CD14-positive monocyte (primary cell): ENCODE data around the gene GPR183. TPM values are rescaled to one million over a fixed set of nuclear protein-coding genes. Genes with fewer than 3 reads are reported as not detected.

Experiments used
- DNase-seq, 3 donors: peaks; one replicate each; pipeline ENCODE4 v3.0.0-alpha.2; 2011 to 2022
- H2AFZ ChIP-seq: 2 replicates; pipeline ENCODE4 v1.6.0; 2012; ENCODE audit warnings: mild to moderate bottlenecking, low read depth, low read length, inconsistent platforms; ENCODE audit not compliant: insufficient read depth, poor library complexity, severe bottlenecking
- H3K27ac ChIP-seq, 2 donors: 1 replicate in 1 of 2; 2 replicates in 1 of 2; pipeline ENCODE4 v1.5.1; 2012 to 2013; ENCODE audit warnings: low read length in 2 of 2, control low read depth in 1 of 2, inconsistent platforms in 1 of 2, low read depth in 1 of 2, mild to moderate bottlenecking in 1 of 2
- H3K27me3 ChIP-seq, 2 donors: one replicate each; pipeline versions ENCODE4 v1.6.0 to v1.6.1; 2011 to 2013; ENCODE audit warnings: low read length in 2 of 2; ENCODE audit not compliant: control insufficient read depth in 2 of 2, insufficient read depth in 2 of 2
- H3K36me3 ChIP-seq, 2 donors: replicated peaks in 1 of 2; 1 replicate in 1 of 2; 2 replicates in 1 of 2; pipeline versions ENCODE4 v1.5.1 to v1.6.1; 2012 to 2013; ENCODE audit warnings: low read length in 2 of 2, control low read depth in 1 of 2, inconsistent platforms in 1 of 2, mild to moderate bottlenecking in 1 of 2; ENCODE audit not compliant: insufficient read depth in 2 of 2, control insufficient read depth in 1 of 2
- H3K4me1 ChIP-seq, 2 donors: 1 replicate in 1 of 2; 2 replicates in 1 of 2; pipeline versions ENCODE4 v1.5.1 to v1.6.1; 2012 to 2013; ENCODE audit warnings: low read length in 2 of 2, control low read depth in 1 of 2, inconsistent platforms in 1 of 2, mild to moderate bottlenecking in 1 of 2, moderate library complexity in 1 of 2; ENCODE audit not compliant: insufficient read depth in 2 of 2, control insufficient read depth in 1 of 2
- H3K4me2 ChIP-seq: replicated peaks from 2 replicates; pipeline ENCODE3; 2012; ENCODE audit warnings: low read length, moderate library complexity, mild to moderate bottlenecking; ENCODE audit not compliant: poor library complexity, severe bottlenecking; ENCODE audit errors: extremely low read depth
- H3K4me3 ChIP-seq, 3 experiments: fragments of 200-600 bp in 1 of 3; sonication (generic) in 1 of 3; replicated peaks in 1 of 3; 1 replicate in 2 of 3; 2 replicates in 1 of 3; pipeline ENCODE4 v1.5.1; 2011 to 2013; ENCODE audit warnings: low read length in 3 of 3, mild to moderate bottlenecking in 3 of 3, control low read depth in 2 of 3, low read depth in 2 of 3, inconsistent platforms in 1 of 3, moderate library complexity in 1 of 3
- H3K79me2 ChIP-seq: 2 replicates; pipeline ENCODE4 v1.6.0; 2012; ENCODE audit warnings: mild to moderate bottlenecking, control low read depth, inconsistent platforms, low read length, moderate library complexity; ENCODE audit not compliant: insufficient read depth
- H3K9ac ChIP-seq: 2 replicates; pipeline ENCODE4 v1.6.0; 2017; ENCODE audit warnings: low read length, mild to moderate bottlenecking; ENCODE audit not compliant: insufficient read depth, poor library complexity, severe bottlenecking
- H3K9me3 ChIP-seq, 2 donors: replicated peaks in 1 of 2; 1 replicate in 1 of 2; 2 replicates in 1 of 2; pipeline versions ENCODE4 v1.5.1 to v1.6.1; 2012 to 2013; ENCODE audit warnings: low read length in 2 of 2, control low read depth in 1 of 2; ENCODE audit not compliant: control insufficient read depth in 1 of 2, insufficient read depth in 1 of 2
- H4K20me1 ChIP-seq: 2 replicates; pipeline ENCODE4 v1.6.0; 2012; ENCODE audit warnings: mild to moderate bottlenecking, low read length, control low read depth, moderate library complexity; ENCODE audit not compliant: insufficient read depth
- H3K27ac Mint-ChIP-seq, 7 donors: one replicate each; pipeline ENCODE4 v1.8.0; 2020; ENCODE audit warnings: mild to moderate bottlenecking in 7 of 7, mixed read lengths in 7 of 7, moderate library complexity in 6 of 7, inconsistent platforms in 2 of 7
- H3K27me3 Mint-ChIP-seq, 3 donors: one replicate each; pipeline ENCODE4 v1.8.0; 2021 to 2022; ENCODE audit warnings: low read depth in 3 of 3, mild to moderate bottlenecking in 3 of 3, mixed read lengths in 3 of 3, moderate library complexity in 3 of 3, inconsistent platforms in 1 of 3
- H3K36me3 Mint-ChIP-seq, 2 donors: one replicate each; pipeline ENCODE4 v1.8.0; 2020; ENCODE audit warnings: mixed read lengths in 2 of 2, inconsistent platforms in 1 of 2, mild to moderate bottlenecking in 1 of 2
- H3K4me1 Mint-ChIP-seq: one replicate; pipeline ENCODE4 v1.8.0; 2020; ENCODE audit warnings: mild to moderate bottlenecking, mixed read lengths
- H3K4me3 Mint-ChIP-seq, 2 donors: one replicate each; pipeline ENCODE4 v1.8.0; 2020; ENCODE audit warnings: mild to moderate bottlenecking in 2 of 2, mixed read lengths in 2 of 2, moderate library complexity in 1 of 2
- H3K9me3 Mint-ChIP-seq, 7 donors: one replicate each; pipeline ENCODE4 v1.8.0; 2020 to 2022; ENCODE audit warnings: mixed read lengths in 7 of 7, mild to moderate bottlenecking in 6 of 7, moderate library complexity in 6 of 7, inconsistent platforms in 2 of 7
- WGBS: methylation state at CpG from one replicate; pipeline ENCODE4 v1.1.5; 2013; ENCODE audit warnings: missing lambda C conversion rate; ENCODE audit not compliant: insufficient coverage; 5-methylcytosine and 5-hydroxymethylcytosine counted together
- intact Hi-C, 2 donors: fragments of 100-400 bp; cut with micrococcal nuclease; formaldehyde crosslinking; loops; one replicate each; pipeline versions ENCODE4 v1.15.0 to v1.15.1; 2023
- polyA plus RNA-seq, 3 donors: library from polyadenylated mRNA; depleted of rRNA in 1 of 3; unstranded in 2 of 3; stranded (reverse) in 1 of 3; fragments of 300-500 nt in 2 of 3; fragments of >200 nt in 1 of 3; fragmentation: Illumina TruSeq in 2 of 3; gene quantifications; 1 replicate in 2 of 3; 2 replicates in 1 of 3; pipeline ENCODE4 v1.2.3, GENCODE V29; 2012 to 2021
- TF ChIP-seq, protein P1 (sequence below): fragments of 200-600 bp; IDR thresholded peaks from one replicate; pipeline ENCODE4 v1.8.0; 2022; ENCODE audit warnings: antibody characterized with exemption, mild to moderate bottlenecking

Gene GPR183
- polyA plus RNA-seq, 3 donors = 190 to 459 (median 288) TPM

DNA sequence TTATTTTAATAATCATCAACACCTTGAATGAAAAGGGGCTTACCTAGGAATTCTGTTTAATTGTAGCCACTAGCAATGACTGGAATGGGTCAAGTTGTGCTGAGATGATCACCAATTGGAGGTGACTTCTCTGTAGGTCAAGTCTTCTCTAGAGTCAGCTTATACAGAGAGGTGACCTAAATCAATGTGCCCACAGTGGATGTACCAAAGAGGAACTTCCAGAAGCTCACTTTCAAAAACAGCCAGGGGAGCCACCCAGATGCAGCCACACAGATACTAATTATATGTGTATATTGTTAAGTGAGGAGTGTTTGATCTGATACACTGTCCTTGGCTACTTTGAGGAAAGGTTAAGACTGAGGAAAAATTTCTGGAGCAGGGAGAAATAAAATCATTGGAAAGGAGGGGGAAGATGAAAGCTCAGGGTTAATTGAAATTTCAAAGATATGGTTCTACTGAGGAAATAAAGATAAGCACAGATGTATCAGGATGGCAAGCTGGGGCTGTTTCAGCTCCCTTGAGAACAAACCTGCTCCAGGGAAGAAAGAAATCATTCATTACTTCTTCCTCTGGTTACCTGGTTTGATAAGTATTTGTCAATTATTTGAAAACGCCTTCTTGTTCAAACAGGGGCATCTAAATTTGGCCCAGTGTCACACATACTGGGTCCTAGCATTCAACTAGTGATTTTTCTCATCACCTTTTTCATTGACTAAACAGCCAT lies 5.1 kb downstream of the GPR183 start:
- Histone ChIP-seq H3K9ac (no peak overlapping the region), H3K27ac (peak overlapping the region in 1 of 2 donors; percentile 75), H3K4me2 (peak overlapping the region; percentile 9), H3K4me3 (no peak overlapping the region), H3K4me1 (peaks cover 63 to 79% of the 10 kb centered on the region in 2 donors), H3K36me3 (peaks cover 2 to 9% of the 10 kb centered on the region in 2 donors), H3K9me3 (no peaks in the 10 kb centered on the region), H3K79me2 (peaks cover 100% of the 10 kb centered on the region), H3K27me3 (no peaks in the 10 kb centered on the region), H2AFZ (no peak overlapping the region), H4K20me1 (peaks cover 74% of the 10 kb centered on the region)
- Mint-ChIP-seq H3K36me3 (peaks cover 25 to 54% of the 10 kb centered on the region in 2 donors), H3K27me3 (no peaks in the 10 kb centered on the region), H3K4me3 (peak overlapping the region; percentile 1 to 53), H3K9me3 (no peaks in the 10 kb centered on the region), H3K4me1 (peaks cover 70% of the 10 kb centered on the region), H3K27ac (peak overlapping the region; percentile 52 to 87 (median 72))
- DNase-seq = peak in 1 of 3 donors; percentile 44
- no CpG with 5 or more reads among the region's 1 CpG for WGBS
- TF ChIP-seq, protein P1, sequence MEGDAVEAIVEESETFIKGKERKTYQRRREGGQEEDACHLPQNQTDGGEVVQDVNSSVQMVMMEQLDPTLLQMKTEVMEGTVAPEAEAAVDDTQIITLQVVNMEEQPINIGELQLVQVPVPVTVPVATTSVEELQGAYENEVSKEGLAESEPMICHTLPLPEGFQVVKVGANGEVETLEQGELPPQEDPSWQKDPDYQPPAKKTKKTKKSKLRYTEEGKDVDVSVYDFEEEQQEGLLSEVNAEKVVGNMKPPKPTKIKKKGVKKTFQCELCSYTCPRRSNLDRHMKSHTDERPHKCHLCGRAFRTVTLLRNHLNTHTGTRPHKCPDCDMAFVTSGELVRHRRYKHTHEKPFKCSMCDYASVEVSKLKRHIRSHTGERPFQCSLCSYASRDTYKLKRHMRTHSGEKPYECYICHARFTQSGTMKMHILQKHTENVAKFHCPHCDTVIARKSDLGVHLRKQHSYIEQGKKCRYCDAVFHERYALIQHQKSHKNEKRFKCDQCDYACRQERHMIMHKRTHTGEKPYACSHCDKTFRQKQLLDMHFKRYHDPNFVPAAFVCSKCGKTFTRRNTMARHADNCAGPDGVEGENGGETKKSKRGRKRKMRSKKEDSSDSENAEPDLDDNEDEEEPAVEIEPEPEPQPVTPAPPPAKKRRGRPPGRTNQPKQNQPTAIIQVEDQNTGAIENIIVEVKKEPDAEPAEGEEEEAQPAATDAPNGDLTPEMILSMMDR = no peak
- intact Hi-C loops = no loop called here

GRCh38 chr13:99301056-99301838 lies 6.0 kb downstream of the GPR183 start:
- H3K4me1 Mint-ChIP-seq = peaks cover 71% of the 10 kb centered on the region

More at GRCh38 chr13:99301056-99301838, 6.0 kb downstream of the GPR183 start:
- Histone ChIP-seq H2AFZ (no peak overlapping the region), H3K4me3 (no peak overlapping the region), H3K9me3 (no peaks in the 10 kb centered on the region), H3K4me1 (peaks cover 60 to 81% of the 10 kb centered on the region in 2 donors), H3K4me2 (no peak overlapping the region), H4K20me1 (peaks cover 70% of the 10 kb centered on the region), H3K27me3 (no peaks in the 10 kb centered on the region), H3K27ac (no peak overlapping the region), H3K9ac (no peak overlapping the region), H3K79me2 (peaks cover 94% of the 10 kb centered on the region), H3K36me3 (peaks cover 2 to 9% of the 10 kb centered on the region in 2 donors)
- intact Hi-C loops = no loop called here
- no peak overlapping the region for H3K4me3 Mint-ChIP-seq
- no peaks in the 10 kb centered on the region for H3K27me3 Mint-ChIP-seq
- peak in 1 of 3 donors; percentile 11 for DNase-seq
- H3K9me3 Mint-ChIP-seq = no peaks in the 10 kb centered on the region
- WGBS = 100% methylated on average over 1 of the region's 7 CpGs
- H3K36me3 Mint-ChIP-seq = peaks cover 21 to 48% of the 10 kb centered on the region in 2 donors
- H3K27ac Mint-ChIP-seq = no peak overlapping the region
- TF ChIP-seq, protein P1 = no peak
